Vagina (tissue), 2 donors: ENCODE measurements around the gene KNSTRN. TPM values are rescaled to one million over a fixed set of nuclear protein-coding genes. Genes with fewer than 3 reads are reported as not detected.

Experiments used
- DNase-seq, 2 donors: peaks; one replicate each; pipeline ENCODE4 v3.0.0-alpha.2; 2017; ENCODE audit errors: extremely low spot score in 2 of 2
- H3K27ac ChIP-seq: fragments of 200-600 bp; sonication (generic); one replicate; pipeline ENCODE4 v1.5.1; 2019
- H3K27me3 ChIP-seq: fragments of 200-600 bp; sonication (generic); one replicate; pipeline ENCODE4 v1.5.1; 2019
- H3K36me3 ChIP-seq, 2 donors: fragments of 200-600 bp; sonication (generic); one replicate each; pipeline ENCODE4 v1.5.1; 2017 to 2019
- H3K4me1 ChIP-seq: fragments of 200-600 bp; sonication (generic); one replicate; pipeline ENCODE4 v1.5.1; 2019
- H3K4me3 ChIP-seq, 2 donors: fragments of 200-600 bp; sonication (generic); 1 replicate in 1 of 2; 2 replicates in 1 of 2; pipeline ENCODE4 v1.5.1; 2016 to 2019
- H3K9me3 ChIP-seq: fragments of 200-600 bp; sonication (generic); one replicate; pipeline ENCODE4 v1.5.1; 2019
- POLR2A ChIP-seq, 2 donors: fragments of 450-650 bp; IDR thresholded peaks; one replicate each; pipeline ENCODE4 v1.6.1; 2017; ENCODE audit warnings: antibody characterized with exemption in 2 of 2, mild to moderate bottlenecking in 2 of 2, moderate library complexity in 2 of 2
- POLR2AphosphoS5 ChIP-seq, 2 donors: sonication (generic); formaldehyde crosslinking; IDR thresholded peaks; one replicate each; pipeline ENCODE4 v1.9.0; 2017; ENCODE audit warnings: antibody characterized with exemption in 2 of 2, mild to moderate bottlenecking in 2 of 2, low read depth in 1 of 2; ENCODE audit not compliant: insufficient read depth in 1 of 2
- intact Hi-C: fragments of 100-400 bp; cut with DNase I; formaldehyde crosslinking; loops from one replicate; pipeline ENCODE4 v1.15.1; 2023
- total RNA-seq: library from RNA; depleted of rRNA; stranded (reverse); fragments of >200 nt; gene quantifications from one replicate; pipeline ENCODE4 v1.2.3, GENCODE V29; 2016
- TF ChIP-seq, protein P1 (sequence below), 3 experiments: fragments of 450-650 bp in 2 of 3; fragments of 200-600 bp in 1 of 3; sonication (generic) in 1 of 3; IDR thresholded peaks; one replicate each; pipeline ENCODE4 v1.5.1; 2017 to 2019; ENCODE audit warnings: antibody characterized with exemption in 3 of 3, mild to moderate bottlenecking in 2 of 3, moderate library complexity in 2 of 3

Gene KNSTRN
- total RNA-seq, 1 donor from 2014 or later: 13.5 TPM

DNA sequence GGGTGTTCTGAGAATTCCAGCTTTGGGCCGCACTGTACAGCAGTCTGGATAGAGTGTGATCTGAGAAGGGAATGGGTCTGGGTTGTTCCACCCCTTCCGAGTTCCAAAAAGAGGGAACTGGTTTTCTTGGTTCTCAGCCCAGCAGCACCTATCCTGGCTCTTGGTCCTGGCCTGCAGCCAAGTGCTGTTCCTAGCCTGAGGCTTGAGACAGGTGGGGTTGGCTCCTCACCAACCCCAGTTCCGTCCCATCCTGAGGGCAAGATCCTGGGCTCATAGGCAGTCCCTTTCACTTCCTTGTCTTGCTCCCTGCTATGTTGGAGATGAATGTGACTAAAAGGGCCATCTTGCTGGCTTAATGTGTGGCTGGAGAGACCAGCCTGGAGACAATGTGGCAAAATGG is 38.3 kb downstream of the KNSTRN start:
- no peak overlapping the region for H3K27ac ChIP-seq
- H3K36me3 ChIP-seq: no peaks in the 10 kb centered on the region
- TF ChIP-seq POLR2AphosphoS5 (IDR thresholded peaks at IDR 0.05; ENCODE audit: insufficient read depth in 1 of 2, low read depth in 1 of 2) (no peak), POLR2A (IDR thresholded peaks at IDR 0.05) (no peak)
- TF ChIP-seq, protein P1, sequence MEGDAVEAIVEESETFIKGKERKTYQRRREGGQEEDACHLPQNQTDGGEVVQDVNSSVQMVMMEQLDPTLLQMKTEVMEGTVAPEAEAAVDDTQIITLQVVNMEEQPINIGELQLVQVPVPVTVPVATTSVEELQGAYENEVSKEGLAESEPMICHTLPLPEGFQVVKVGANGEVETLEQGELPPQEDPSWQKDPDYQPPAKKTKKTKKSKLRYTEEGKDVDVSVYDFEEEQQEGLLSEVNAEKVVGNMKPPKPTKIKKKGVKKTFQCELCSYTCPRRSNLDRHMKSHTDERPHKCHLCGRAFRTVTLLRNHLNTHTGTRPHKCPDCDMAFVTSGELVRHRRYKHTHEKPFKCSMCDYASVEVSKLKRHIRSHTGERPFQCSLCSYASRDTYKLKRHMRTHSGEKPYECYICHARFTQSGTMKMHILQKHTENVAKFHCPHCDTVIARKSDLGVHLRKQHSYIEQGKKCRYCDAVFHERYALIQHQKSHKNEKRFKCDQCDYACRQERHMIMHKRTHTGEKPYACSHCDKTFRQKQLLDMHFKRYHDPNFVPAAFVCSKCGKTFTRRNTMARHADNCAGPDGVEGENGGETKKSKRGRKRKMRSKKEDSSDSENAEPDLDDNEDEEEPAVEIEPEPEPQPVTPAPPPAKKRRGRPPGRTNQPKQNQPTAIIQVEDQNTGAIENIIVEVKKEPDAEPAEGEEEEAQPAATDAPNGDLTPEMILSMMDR (IDR thresholded peaks at IDR 0.05): no peak
- H3K27me3 ChIP-seq: no peaks in the 10 kb centered on the region
- H3K4me3 ChIP-seq: no peak overlapping the region
- H3K4me1 ChIP-seq: peaks cover 11% of the 10 kb centered on the region
- intact Hi-C loops: loop anchor here (5.0 to 10.0 kb wide), 2 partner anchors 76 to 138 kb away; partner anchors contain the start of genes ANKRD63 and CCDC9B
- no peak for DNase-seq
- no peaks in the 10 kb centered on the region for H3K9me3 ChIP-seq

DNA sequence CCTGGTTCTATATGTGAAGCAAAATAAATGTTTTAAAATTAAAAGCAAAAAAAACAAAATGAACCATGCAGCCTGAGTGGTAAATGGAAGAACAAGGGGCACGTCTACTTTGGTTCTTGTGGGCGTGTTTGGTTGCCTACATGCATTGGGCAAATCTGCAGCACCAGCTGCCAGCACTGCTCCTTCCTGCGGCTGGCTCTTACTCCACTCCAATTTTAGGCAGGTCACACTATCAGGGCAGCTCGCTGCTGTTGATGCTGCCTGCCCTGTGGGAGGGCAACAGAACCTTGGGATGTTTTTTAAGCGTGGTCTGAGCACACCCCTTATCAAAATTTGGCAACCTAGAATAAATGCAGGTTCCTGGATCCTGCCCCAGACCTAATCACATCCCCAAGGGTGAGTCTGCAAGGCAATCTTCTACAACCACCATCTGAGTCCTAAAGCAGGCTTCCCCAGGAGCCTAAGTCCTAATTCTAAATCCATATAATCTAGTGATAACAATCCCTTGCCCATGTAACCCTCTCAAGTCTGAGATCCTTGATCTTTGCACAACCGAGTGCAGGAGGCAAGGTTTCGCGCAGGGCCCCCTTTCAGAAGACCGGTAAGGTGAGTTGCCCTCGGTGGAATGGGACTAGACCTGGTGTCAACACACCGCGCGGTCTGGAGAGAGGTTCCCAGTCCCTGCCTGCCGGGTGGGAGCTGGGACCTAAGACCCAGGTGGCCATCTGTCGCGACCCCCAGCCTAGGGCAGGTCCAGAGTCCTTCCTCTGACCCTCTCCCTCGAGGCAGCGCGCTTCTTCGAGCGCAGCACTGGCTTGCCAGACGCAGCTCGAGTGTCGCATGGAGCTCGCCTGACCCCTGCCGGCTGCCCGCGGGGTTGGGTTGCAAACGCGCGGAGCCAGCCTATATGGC is 39.0 kb downstream of the KNSTRN start:
- Histone ChIP-seq H3K4me3 (no peak overlapping the region), H3K4me1 (peaks cover 11% of the 10 kb centered on the region), H3K9me3 (no peaks in the 10 kb centered on the region), H3K27ac (no peak overlapping the region), H3K27me3 (no peaks in the 10 kb centered on the region), H3K36me3 (no peaks in the 10 kb centered on the region)
- no peak for DNase-seq
- intact Hi-C loops: loop anchor here (5.0 to 10.0 kb wide), 2 partner anchors 77 to 139 kb away; partner anchors contain the start of genes ANKRD63 and CCDC9B
- TF ChIP-seq POLR2AphosphoS5 (IDR thresholded peaks at IDR 0.05; ENCODE audit: insufficient read depth in 1 of 2, low read depth in 1 of 2): peak in 1 of 2 donors; percentile 39
- no peak for TF ChIP-seq POLR2A (IDR thresholded peaks at IDR 0.05)
- TF ChIP-seq, protein P1 (IDR thresholded peaks at IDR 0.05): peak; percentile 78 to 91 (median 90)

DNA sequence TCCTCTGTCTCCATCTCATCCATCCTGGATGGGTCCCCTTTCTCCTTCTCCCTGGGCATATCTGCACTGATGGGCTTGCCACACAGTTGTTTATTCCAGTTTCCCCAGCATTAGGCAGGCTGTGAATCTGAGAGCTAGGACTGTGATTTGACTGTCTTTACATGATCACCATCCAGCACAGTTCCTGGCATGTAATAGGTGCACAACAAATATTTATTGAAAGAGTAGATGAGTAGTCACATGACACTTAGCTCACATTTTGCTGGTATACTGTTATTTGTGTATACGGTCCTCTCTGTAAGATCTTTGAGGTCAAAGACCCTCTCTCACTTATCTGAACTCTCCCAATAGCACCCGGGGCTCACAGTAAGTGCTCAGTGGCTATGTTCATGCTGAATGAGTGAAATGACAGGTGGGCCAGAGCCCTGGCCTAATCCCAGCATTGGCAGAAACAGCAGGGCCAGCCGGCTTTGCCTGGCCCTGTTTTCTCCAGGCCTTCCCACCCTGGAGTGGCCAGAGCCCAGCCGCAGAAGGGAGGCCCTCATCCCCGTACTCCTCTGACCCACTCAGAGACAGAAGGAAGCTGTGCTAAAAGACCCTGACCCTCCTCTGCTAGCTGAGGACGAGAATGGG is 42.1 kb downstream of the KNSTRN start:
- intact Hi-C loops: loop anchor here (5.0 to 10.0 kb wide), 2 partner anchors 80 to 142 kb away; partner anchors contain the start of genes ANKRD63 and CCDC9B
- peaks cover 11% of the 10 kb centered on the region for H3K4me1 ChIP-seq
- no peak for DNase-seq
- no peaks in the 10 kb centered on the region for H3K27me3 ChIP-seq
- TF ChIP-seq, protein P1 (IDR thresholded peaks at IDR 0.05): no peak
- TF ChIP-seq POLR2AphosphoS5 (IDR thresholded peaks at IDR 0.05; ENCODE audit: insufficient read depth in 1 of 2, low read depth in 1 of 2): no peak
- no peak for TF ChIP-seq POLR2A (IDR thresholded peaks at IDR 0.05)
- H3K9me3 ChIP-seq: no peaks in the 10 kb centered on the region
- no peaks in the 10 kb centered on the region for H3K36me3 ChIP-seq
- no peak overlapping the region for H3K27ac ChIP-seq
- no peak overlapping the region for H3K4me3 ChIP-seq

DNA sequence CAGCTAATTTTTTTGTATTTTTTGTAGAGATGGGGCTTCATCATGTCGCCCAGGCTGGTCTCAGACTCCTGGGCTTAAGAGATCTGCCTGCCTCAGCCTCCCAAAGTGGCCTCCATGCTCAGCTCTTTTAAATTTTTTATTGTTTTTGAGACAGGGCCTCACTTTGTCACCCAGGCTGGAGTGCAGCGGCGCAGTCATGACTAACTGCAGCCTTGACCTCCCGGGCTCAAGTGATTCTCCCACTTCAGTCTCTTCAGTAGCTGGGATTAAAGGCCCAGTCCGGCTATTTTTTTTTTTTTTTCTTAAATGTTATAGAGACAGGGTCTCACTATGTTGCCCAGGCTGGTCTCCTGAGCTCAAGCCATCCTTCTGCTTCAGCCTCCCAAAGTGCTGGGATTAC is 43.2 kb downstream of the KNSTRN start:
- no peak overlapping the region for H3K27ac ChIP-seq
- DNase-seq: no peak
- no peaks in the 10 kb centered on the region for H3K9me3 ChIP-seq
- no peaks in the 10 kb centered on the region for H3K36me3 ChIP-seq
- no peak overlapping the region for H3K4me3 ChIP-seq
- H3K27me3 ChIP-seq: no peaks in the 10 kb centered on the region
- peaks cover 11% of the 10 kb centered on the region for H3K4me1 ChIP-seq
- intact Hi-C loops: loop anchor here (10.0 kb wide), 1 partner anchor 81 kb away; the partner anchor contains the start of gene CCDC9B
- TF ChIP-seq POLR2A (IDR thresholded peaks at IDR 0.05) (no peak), POLR2AphosphoS5 (IDR thresholded peaks at IDR 0.05; ENCODE audit: insufficient read depth in 1 of 2, low read depth in 1 of 2) (no peak)
- TF ChIP-seq, protein P1 (IDR thresholded peaks at IDR 0.05): no peak
